Natural killer cell (primary cell): ENCODE results near the gene FAM53B. TPM values are rescaled to one million over a fixed set of nuclear protein-coding genes. Genes with fewer than 3 reads are reported as not detected.

Experiments used
- ATAC-seq, 3 donors: fragments of 150-1000 bp in 2 of 3; fragments of 200-7000 bp in 1 of 3; cut with Tn5 transposase; 1 replicate in 1 of 3; 2 replicates in 2 of 3; pipeline ENCODE4 v1.10.0; 2021; ENCODE audit warnings: mild to moderate bottlenecking in 2 of 3, moderate library complexity in 2 of 3
- DNase-seq, 2 donors: peaks; one replicate each; pipeline versions ENCODE4 v3.0.0 to v3.0.0-alpha.2; 2013 to 2021; ENCODE audit warnings: mixed read lengths in 1 of 2
- H3K27ac ChIP-seq: one replicate; pipeline ENCODE4 v1.5.1; 2013; ENCODE audit warnings: mild to moderate bottlenecking, low read length
- H3K27me3 ChIP-seq: one replicate; pipeline ENCODE4 v1.6.1; 2013; ENCODE audit warnings: low read length; ENCODE audit not compliant: control insufficient read depth, insufficient read depth
- H3K36me3 ChIP-seq: one replicate; pipeline ENCODE4 v1.6.1; 2013; ENCODE audit warnings: low read length; ENCODE audit not compliant: control insufficient read depth, insufficient read depth
- H3K4me1 ChIP-seq: one replicate; pipeline ENCODE4 v1.6.1; 2013; ENCODE audit warnings: low read length; ENCODE audit not compliant: control insufficient read depth, insufficient read depth
- H3K4me3 ChIP-seq: one replicate; pipeline ENCODE4 v1.5.1; 2013; ENCODE audit warnings: low read length
- H3K9me3 ChIP-seq: one replicate; pipeline ENCODE4 v1.6.1; 2013; ENCODE audit warnings: low read length; ENCODE audit not compliant: control insufficient read depth, insufficient read depth
- H3K27ac Mint-ChIP-seq, 2 donors: one replicate each; pipeline ENCODE4 v1.8.0; 2022; ENCODE audit warnings: mild to moderate bottlenecking in 2 of 2, mixed read lengths in 2 of 2, moderate library complexity in 1 of 2
- H3K27me3 Mint-ChIP-seq, 2 donors: one replicate each; pipeline ENCODE4 v1.8.0; 2022; ENCODE audit warnings: low read depth in 2 of 2, mixed read lengths in 2 of 2
- H3K36me3 Mint-ChIP-seq: one replicate; pipeline ENCODE4 v1.8.0; 2022; ENCODE audit warnings: mixed read lengths
- H3K4me1 Mint-ChIP-seq, 2 donors: one replicate each; pipeline ENCODE4 v1.8.0; 2022; ENCODE audit warnings: mixed read lengths in 2 of 2
- H3K4me3 Mint-ChIP-seq: one replicate; pipeline ENCODE4 v1.8.0; 2022; ENCODE audit warnings: mild to moderate bottlenecking, moderate library complexity, mixed read lengths
- H3K9me3 Mint-ChIP-seq, 2 donors: one replicate each; pipeline ENCODE4 v1.8.0; 2022; ENCODE audit warnings: mixed read lengths in 2 of 2
- CTCF ChIP-seq: fragments of 200-600 bp; IDR thresholded peaks from one replicate; pipeline ENCODE4 v1.8.0; 2022; ENCODE audit warnings: antibody characterized with exemption
- whole genome bisulfite sequencing: methylation state at CpG from one replicate; pipeline ENCODE4 v1.1.7; 2013; ENCODE audit warnings: missing lambda C conversion rate; ENCODE audit not compliant: insufficient coverage; 5-methylcytosine and 5-hydroxymethylcytosine counted together
- intact Hi-C: fragments of 100-400 bp; cut with micrococcal nuclease; formaldehyde crosslinking; loops from one replicate; pipeline ENCODE4 v1.14.2; 2022
- total RNA-seq, 4 donors: library from RNA; stranded (reverse); fragments of 120-200 nt in 1 of 4; gene quantifications; one replicate each; pipeline versions ENCODE4 v1.2.3 to v1.2.4, GENCODE V29; 2013 to 2022

FAM53B gene
- total RNA-seq, 3 donors from 2014 or later (not counting 1 experiment from before 2014, with no cell fraction given): 77.4 to 172 (median 121) TPM

- no peak for DNase-seq
- Histone ChIP-seq H3K27ac (no peak overlapping the region), H3K27me3 (no peaks in the 10 kb centered on the region), H3K4me3 (no peak overlapping the region), H3K4me1 (peaks cover 82% of the 10 kb centered on the region), H3K36me3 (peaks cover 19% of the 10 kb centered on the region), H3K9me3 (no peaks in the 10 kb centered on the region)
- no peak for ATAC-seq
- H3K27me3 Mint-ChIP-seq: no peaks in the 10 kb centered on the region
- intact Hi-C loops: no loop called here
- no peaks in the 10 kb centered on the region for H3K36me3 Mint-ChIP-seq
- H3K4me1 Mint-ChIP-seq: peaks cover 45 to 69% of the 10 kb centered on the region in 2 donors
- no peaks in the 10 kb centered on the region for H3K9me3 Mint-ChIP-seq
- H3K4me3 Mint-ChIP-seq: no peak overlapping the region
- no peak for TF ChIP-seq CTCF
- H3K27ac Mint-ChIP-seq: peak overlapping the region in 1 of 2 donors; percentile 57
- 70% methylated on average over 16 of the region's 16 CpGs for WGBS
Measured at GRCh38 chr10:124624895-124625294, 119.3 kb downstream of the FAM53B start.

- H3K4me1 ChIP-seq: peaks cover 82% of the 10 kb centered on the region
- H3K9me3 Mint-ChIP-seq: no peaks in the 10 kb centered on the region
- intact Hi-C loops: no loop called here
- no peak overlapping the region for H3K4me3 Mint-ChIP-seq
- no peak for TF ChIP-seq CTCF
- WGBS: 86% methylated on average over 9 of the region's 9 CpGs
- H3K27ac ChIP-seq: peak overlapping the region; percentile 7
- no peaks in the 10 kb centered on the region for H3K9me3 ChIP-seq
- ATAC-seq (no peak), DNase-seq (no peak)
- no peaks in the 10 kb centered on the region for H3K36me3 Mint-ChIP-seq
- H3K27me3 ChIP-seq: no peaks in the 10 kb centered on the region
- H3K36me3 ChIP-seq: peaks cover 19% of the 10 kb centered on the region
- no peak overlapping the region for H3K4me3 ChIP-seq
- H3K27me3 Mint-ChIP-seq: no peaks in the 10 kb centered on the region
- peaks cover 47 to 69% of the 10 kb centered on the region in 2 donors for H3K4me1 Mint-ChIP-seq
- H3K27ac Mint-ChIP-seq: peak overlapping the region in 1 of 2 donors; percentile 57
Measured at GRCh38 chr10:124624466-124624865, 119.7 kb downstream of the FAM53B start.

- no peak overlapping the region for H3K4me3 Mint-ChIP-seq
- H3K27me3 Mint-ChIP-seq: no peaks in the 10 kb centered on the region
- TF ChIP-seq CTCF: no peak
- no peak for ATAC-seq
- Histone ChIP-seq H3K36me3 (peaks cover 19% of the 10 kb centered on the region), H3K4me3 (no peak overlapping the region), H3K4me1 (peaks cover 82% of the 10 kb centered on the region), H3K27ac (peak overlapping the region; percentile 7), H3K27me3 (no peaks in the 10 kb centered on the region), H3K9me3 (no peaks in the 10 kb centered on the region)
- 94% methylated on average over 13 of the region's 13 CpGs for WGBS
- H3K4me1 Mint-ChIP-seq: peaks cover 47 to 69% of the 10 kb centered on the region in 2 donors
- peak overlapping the region; percentile 14 to 57 for H3K27ac Mint-ChIP-seq
- DNase-seq: no peak
- H3K36me3 Mint-ChIP-seq: no peaks in the 10 kb centered on the region
- intact Hi-C loops: no loop called here
- H3K9me3 Mint-ChIP-seq: no peaks in the 10 kb centered on the region
Measured at GRCh38 chr10:124624006-124624405, 120.2 kb downstream of the FAM53B start.

GRCh38 chr10:124622866-124623536 lies 121.2 kb downstream of the FAM53B start:
- Mint-ChIP-seq H3K4me3 (no peak overlapping the region), H3K27me3 (no peaks in the 10 kb centered on the region), H3K9me3 (no peaks in the 10 kb centered on the region), H3K4me1 (peaks cover 48 to 72% of the 10 kb centered on the region in 2 donors), H3K27ac (peak overlapping the region in 1 of 2 donors; percentile 57), H3K36me3 (no peaks in the 10 kb centered on the region)
- intact Hi-C loops: no loop called here
- DNase-seq (no peak), ATAC-seq (no peak)
- Histone ChIP-seq H3K27me3 (no peaks in the 10 kb centered on the region), H3K9me3 (no peaks in the 10 kb centered on the region), H3K4me3 (no peak overlapping the region), H3K36me3 (peaks cover 19% of the 10 kb centered on the region), H3K27ac (no peak overlapping the region), H3K4me1 (peaks cover 82% of the 10 kb centered on the region)
- no peak for TF ChIP-seq CTCF
- 92% methylated on average over 31 of the region's 31 CpGs for WGBS
